Stimulated activated CD8-positive, alpha-beta memory T cell treated with anti-CD3 and anti-CD28 coated beads, Interleukin-12 subunit alpha, Interleukin-12 subunit beta, amount 100 ng/mL, for 24 hours (primary cell): Measurements from ENCODE around the gene KLK14.
A peak's percentile ranks its signal among the peaks of the same experiment; 100 is the strongest.

Experiments used
- DNase-seq: peaks from one replicate; pipeline ENCODE4 v3.0.0-alpha.2; 2020; ENCODE audit errors: extremely low read depth

The KLK14 gene

DNA sequence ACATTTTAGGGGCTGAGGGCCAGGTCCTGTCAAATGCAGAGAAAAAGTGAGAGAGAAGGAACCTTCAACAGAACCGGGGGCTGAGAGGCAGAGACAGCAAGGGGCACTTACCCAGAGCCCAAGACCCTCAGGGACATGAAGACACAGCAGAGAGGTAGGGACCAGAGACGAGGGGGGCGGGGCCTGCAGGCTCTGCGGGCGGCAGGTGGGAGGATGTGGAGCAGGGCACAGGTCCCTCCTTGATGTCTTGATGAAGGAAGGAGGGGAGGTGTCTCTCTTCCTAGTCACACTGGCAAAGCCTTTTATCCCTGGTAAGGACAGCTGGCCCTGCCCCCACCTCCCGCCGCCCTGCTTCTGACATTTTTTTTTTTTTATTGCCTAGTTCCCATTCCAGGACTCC, at the start of gene KLK14:
KLK14 (minus strand) TSS at position 277 of the 400 bp plus-strand sequence; CDS start at position 4, 273 bp downstream.
- no peak for DNase-seq

DNA sequence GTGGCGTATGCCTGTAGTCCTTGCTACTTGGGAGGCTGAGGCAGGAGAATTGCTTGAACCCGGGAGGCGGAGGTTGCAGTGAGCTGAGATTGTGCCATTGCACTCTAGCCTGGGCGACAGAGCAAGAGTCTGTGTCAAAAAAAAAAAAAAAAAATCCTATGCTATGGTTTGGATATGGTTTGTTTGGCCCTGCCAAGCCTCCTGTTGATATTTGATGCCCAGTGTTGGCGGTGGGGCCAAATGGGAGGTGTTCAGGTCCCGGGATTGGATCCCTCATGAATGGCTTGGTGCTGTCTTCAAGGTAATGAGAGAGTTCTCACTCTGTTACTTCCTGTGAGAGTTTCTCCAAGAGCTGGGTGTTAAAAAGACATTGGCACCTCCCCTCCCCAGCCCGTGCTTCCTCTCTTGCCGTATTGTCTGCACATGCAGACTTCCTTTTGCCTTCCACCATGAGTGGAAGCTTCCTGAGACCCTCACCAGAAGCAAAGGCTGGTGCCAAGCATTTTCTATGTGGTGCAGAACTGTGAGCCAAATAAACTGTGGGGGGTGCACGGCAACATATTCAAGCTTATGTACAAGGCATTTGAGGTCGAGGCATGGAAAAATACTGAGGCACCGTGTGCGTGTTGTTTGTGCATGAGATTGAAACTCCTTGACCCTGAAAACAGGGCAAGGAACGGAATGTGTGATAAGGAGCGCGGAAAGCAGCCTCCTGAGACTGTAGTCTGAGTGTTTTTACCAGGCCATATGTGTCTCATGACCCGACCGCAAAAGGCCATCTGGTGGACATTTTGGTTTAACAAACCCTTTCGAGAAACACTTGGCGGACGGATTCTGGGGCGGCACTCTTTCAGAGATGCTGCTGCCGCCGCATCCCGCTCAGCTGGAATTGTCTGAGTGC, 49.3 kb upstream of the KLK14 start:
- no peak for DNase-seq

- DNase-seq, result no peak
Observed at GRCh38 chr19:51129716-51130115, 47.0 kb upstream of the KLK14 start.

DNA sequence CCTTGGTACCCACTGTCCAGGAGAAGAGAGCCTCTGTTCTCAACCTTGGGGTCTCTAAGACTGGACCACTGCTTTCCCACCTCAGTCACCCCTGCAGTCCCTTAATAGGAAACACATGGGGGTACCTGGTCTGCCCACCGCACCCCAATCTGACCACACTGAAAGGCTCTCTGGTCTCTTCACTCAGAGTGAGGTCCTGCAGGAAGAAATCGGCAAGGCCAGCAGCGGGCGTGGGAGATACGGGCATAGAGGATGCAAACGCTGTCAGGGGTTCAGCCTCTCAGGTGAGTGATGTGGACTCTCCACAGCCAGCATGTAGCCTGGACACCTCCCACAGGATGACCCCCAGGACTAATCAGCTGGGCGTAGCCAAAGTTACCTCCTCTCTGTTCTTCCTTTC, 45.5 kb upstream of the KLK14 start:
- no peak for DNase-seq

DNA sequence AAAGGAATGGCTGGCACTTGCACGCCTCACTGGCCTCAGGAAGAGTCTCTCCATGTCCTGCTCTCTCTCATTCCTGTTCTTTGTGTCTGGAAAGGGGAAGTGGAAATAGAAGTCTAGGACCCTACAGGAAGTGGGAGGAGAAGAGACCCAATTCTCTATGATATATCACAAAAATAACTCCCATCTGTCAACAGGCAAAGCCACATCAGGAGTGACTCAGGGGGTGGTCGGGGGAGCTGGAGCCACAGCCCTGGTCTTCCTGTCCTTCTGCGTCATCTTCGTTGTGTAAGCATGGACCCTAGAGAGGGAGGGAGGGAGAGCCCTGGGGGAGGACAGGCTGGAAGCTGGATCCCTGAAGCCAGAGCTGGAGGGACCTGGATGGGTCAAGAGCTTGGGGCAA, 45.1 kb upstream of the KLK14 start:
- no peak for DNase-seq

DNA sequence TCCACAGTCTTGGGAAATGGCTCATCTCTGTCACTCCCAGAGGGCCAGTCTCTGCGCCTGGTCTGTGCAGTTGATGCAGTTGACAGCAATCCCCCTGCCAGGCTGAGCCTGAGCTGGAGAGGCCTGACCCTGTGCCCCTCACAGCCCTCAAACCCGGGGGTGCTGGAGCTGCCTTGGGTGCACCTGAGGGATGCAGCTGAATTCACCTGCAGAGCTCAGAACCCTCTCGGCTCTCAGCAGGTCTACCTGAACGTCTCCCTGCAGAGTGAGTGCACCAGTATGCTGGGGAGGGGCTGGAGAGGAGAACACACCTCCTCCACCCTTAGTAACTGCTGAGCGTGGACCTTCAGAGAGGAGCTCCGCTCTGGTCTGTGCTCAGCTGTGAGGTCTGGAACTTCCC, 44.3 kb upstream of the KLK14 start:
- DNase-seq, result no peak

GRCh38 chr19:51125421-51126075, 42.9 kb upstream of the KLK14 start:
- DNase-seq, result no peak

- DNase-seq, result no peak
Observed at GRCh38 chr19:51124729-51125128, 42.0 kb upstream of the KLK14 start, which contains the start of gene SIGLEC9. Gene SIGLEC9, plus strand, starts transcription at chr19:51124906. Its CDS starts 69 bp downstream, at chr19:51124975.

GRCh38 chr19:51124216-51124615, 41.5 kb upstream of the KLK14 start:
- DNase-seq, result no peak

GRCh38 chr19:51123802-51124201, 41.1 kb upstream of the KLK14 start:
- DNase-seq, result no peak

- no peak for DNase-seq
Observed at GRCh38 chr19:51123381-51123800, 40.7 kb upstream of the KLK14 start.

GRCh38 chr19:51122112-51122981, 39.7 kb upstream of the KLK14 start:
- DNase-seq, result no peak

DNA sequence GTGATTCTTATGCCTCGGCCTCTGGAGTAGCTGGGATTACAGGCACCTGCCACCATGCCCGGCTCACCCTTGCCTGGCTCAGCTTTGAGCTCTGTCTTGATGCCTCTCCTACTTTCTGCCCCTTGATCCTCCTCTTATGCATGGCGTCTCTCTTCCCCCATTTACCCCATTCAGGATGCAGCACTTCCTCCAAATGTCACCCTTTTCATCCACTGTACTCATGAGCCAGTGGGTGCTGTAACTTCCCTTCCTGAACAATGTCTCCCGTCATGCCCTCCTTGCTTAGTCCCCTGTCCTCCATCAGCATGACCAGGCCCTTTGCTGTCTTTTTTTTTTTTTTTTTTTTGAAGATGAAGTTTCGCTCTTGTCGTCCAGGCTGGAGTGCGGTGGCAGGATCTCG, 38.6 kb upstream of the KLK14 start:
- DNase-seq, result no peak

DNA sequence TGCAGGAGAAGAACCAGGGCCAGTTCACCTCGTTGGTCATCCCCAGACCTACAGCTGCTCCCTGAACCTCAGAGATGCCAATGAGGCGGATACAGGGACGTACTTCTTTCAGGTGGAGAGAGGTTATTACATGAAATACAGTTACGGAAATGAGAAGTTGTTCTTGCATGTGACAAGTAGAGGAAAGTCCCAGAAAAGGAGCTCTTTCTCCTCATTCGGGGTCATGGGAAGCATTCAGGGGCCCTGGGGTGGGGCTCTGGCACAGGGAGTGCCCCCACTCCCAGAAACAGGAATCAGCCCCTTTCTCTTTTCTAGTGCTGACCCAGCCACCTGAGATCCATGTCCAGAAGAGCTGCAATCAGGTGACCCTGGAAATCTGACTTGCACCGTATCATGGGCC, 37.5 kb upstream of the KLK14 start:
- DNase-seq, result no peak

DNA sequence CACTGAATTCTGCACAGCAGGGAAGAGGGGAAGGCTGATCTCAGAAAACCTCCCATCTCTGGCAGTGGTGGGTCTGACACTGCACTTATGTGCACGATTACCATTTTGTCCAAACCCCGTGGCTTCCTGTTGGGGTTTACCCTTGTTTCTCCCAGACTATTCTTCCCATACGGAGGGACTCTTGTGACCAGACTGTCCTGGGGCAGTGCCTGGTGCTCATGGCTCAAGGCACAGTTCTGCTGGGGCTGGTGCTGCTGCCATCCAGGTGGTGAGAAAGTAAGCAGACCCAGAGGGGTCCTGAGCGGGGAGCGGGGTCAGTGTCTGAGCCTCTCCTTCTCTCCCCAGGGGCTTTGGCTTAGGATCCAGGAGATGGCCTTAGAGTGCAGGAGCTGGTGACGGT, 36.9 kb upstream of the KLK14 start:
- DNase-seq, result no peak

DNA sequence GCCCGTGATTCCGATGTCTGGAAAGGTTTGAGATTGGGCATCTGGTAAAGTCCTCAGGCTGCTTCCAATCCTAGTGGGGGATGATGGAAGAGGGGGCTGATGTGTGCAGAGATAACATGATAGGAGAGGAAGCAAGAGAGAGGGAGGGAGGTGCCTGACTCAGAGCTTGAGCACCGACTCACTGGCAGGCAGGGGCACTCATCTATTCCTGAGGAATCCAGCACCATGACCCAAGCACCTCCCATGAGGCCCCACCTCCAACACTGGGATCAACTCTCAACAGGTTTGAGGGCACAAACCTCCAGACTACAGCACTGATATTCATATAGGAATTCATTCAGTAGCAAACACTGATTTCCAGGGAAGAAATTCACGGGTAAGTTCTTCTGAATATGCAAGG, 36.4 kb upstream of the KLK14 start:
- no peak for DNase-seq

GRCh38 chr19:51116736-51117286, 34.1 kb upstream of the KLK14 start:
- DNase-seq, result no peak

DNA sequence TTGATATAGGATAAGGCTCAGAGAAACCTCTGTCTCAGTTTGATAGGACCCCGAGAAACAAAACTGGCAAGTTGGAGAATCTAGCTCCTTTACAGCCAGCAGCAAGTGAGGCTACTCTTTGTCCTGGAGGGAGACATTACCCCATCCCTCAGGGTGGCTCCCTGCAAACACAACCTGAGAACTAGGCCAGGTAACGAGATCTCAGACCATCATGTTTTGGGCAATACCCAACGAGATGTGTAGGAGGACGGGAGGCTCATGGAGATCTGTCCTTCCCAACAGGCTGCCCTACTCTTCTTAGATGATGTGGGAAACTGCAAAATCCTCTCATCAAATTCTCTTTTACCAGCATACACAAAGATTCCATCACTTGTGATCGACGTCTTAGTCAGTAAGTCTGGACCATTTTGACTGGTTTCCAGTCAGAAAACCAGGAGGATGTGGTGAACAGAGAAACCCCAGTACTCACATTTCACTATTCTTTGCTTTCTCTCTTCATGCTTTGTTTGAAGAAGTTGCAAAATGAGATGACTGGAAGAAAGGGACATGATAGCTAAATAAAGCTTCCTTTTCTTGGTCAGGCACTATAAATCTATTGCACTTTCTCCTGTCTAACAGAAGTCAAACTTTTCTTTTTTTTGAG, 31.5 kb upstream of the KLK14 start:
- DNase-seq, result no peak

DNA sequence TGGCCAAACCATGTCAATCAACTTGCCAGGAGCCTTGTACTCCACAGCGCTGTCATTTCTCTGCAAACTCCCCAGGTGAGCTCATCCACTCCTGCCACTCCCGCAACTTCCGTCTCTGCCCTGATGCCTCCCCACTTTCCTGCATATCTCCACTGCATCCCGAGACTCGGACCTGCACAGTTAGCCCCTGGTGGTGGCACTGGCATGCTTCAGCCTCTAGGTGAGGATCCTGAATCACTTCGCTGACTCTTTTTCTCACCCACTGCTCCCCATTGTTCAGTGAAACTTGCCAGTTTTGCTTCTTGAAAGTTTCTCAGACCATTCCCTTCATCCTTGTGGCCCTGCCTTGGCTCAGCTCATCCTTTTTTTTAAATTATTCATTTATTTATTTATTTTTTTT, 28.9 kb upstream of the KLK14 start:
- DNase-seq, result no peak

DNA sequence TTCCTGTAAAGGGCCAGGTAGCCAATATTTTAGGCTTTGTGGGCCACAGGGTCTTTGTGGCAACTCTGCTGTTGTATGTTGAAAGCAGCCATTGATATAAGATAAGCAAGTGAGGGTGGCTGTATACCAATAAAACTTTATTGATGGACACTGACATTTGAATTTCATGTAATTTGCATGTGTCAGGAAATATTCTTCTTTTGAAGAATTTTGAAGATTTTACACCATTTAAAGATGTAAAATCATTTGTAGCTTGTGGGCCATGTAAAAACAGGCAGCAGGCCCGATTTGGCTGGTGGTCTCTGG, 27.9 kb upstream of the KLK14 start:
- no peak for DNase-seq

- DNase-seq, result peak; percentile 38
Observed at GRCh38 chr19:51108805-51109146, 26.1 kb upstream of the KLK14 start.
